ENCODE measurements around the gene PSPH.
"Not testable (repeated sequence)": the region's sequence is repeated elsewhere in the genome, so short reads cannot be mapped to it uniquely, and the experiment has no call there.

Gene PSPH

DNA sequence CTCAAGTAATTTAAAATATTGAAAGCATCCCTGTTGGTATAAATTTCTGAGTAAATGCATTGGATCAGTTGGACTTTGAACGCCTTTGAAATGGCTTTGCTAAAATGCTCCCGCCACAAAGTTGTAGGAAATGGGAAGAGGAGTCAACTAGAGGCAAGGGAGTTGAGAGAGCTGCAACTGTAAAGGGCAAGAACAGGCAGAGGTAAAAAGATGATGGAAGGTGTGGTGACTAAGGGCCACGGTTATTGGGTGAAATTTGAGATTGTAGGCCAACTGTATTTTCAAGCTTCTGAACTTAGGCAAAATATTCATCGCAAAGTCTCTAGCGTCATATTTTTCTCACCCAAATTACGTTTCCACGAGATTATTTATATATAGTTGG is 12.2 kb upstream of the PSPH start:
- no peak for DNase-seq (ENCODE audit: low read depth in 2 of 2)

DNA sequence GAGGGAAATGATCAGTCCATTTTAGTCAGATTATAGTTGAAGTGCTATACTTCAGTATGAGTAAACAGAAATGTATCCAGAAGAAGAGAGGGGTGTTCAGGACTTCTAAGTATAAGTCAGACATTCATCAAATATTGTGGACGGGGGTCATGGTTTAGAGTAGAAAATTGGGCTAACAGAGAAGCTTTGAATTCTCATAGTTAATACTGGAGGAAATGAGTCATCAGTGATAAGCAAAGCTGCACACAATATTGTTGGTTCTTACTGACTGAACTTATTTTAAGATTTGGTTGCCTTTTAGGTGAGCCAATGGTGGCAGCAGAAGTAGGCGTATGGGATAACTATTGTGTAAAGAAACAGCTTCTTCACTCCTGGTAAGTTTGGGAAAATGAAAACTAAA is 11.1 kb upstream of the PSPH start:
- no peak for DNase-seq (ENCODE audit: low read depth in 2 of 2)

DNA sequence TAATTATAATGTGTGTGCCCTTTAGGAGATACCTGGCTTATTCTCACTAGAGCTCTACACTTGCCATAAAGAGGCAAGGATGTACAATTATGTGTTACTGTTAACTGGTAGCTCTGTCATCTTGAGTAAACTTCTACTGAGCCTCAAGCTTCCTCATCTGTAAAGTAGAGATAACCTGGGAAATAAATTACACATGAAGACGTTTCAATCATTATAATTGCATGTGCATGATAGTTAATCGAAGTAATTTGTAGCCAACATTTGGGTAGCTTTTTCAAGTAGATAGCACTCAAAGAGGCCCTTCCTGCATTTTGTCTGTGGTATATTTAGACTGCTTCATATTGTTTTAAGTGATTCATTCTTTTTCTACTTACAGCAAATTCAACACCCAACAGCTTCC is 2.7 kb upstream of the PSPH start:
- no peak for DNase-seq (ENCODE audit: low read depth in 2 of 2)

DNA sequence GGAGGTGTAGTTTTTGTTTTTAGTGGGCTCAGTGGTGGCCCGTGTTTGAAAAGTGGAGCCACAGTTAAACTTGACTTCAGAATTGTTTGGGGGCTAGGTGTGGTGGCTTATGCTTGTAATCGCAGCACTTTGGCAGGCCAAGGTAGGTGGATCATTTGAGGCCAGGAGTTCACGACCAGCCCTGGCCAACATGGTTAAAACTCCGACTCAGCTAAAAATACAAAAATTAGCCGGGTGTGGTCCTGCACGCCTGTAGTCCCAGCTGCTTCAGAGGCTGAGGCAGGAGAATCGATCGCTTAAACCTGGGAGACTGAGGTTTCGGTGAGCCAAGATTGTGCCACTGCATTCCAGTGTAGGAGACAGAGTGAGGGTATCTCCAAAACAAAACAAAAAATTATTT is 2.1 kb upstream of the PSPH start:
- no peak for DNase-seq (ENCODE audit: low read depth in 2 of 2)

DNA sequence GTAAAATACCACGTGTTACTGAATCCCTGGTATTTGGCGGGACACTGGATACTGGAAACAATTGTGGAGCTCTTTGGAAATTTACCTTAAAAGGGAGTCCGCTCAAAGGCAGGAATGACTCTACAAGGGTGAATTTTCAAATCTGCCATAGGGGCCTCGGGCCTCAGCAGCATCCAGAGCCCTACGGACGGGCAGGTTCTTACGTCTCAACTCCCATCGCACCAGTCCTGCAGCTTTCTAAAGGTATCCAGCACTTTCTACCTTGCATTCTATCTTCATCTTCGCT is 248 bp downstream of the PSPH start:
- DNase-seq (ENCODE audit: low read depth in 2 of 2): no peak

DNA sequence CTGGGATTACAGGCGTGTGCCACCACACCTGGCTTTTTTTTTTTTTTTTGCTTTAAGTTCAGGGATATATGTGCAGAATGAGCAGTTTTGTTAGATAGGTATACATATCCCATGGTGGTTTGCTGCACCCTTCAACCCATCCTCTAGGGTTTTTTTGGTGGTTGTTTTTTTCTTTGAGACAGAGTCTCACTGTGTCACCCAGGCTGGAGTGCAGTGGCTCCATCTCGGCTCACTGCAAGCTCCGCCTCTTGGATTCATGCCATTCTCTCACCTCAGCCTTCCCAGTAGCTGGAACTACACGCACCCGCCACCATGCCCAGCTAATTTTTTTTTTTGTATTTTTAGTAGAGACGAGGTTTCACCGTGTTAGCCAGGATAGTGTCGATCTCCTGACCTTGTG is 2.5 kb downstream of the PSPH start:
- DNase-seq (ENCODE audit: low read depth in 2 of 2): not testable (repeated sequence)

DNA sequence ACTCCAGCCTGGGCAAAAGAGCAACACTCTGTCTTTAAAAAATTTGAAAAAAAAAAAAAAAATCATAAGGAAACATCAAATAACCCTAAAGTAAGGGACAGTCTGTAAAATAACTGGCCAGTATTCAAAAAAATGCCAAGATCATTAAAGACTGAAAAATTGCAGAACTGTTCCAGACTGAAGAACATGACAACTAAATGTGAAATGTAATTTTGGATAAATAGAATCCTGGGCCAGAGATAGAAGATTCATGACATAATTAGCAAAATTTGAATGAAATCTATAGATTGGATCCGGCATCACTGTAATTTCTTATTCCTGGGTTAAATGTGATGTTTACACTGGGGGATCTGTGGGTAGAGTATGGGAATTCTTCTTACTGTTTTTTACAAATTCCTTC is 3.0 kb downstream of the PSPH start:
- no peak for DNase-seq (ENCODE audit: low read depth in 2 of 2)

DNA sequence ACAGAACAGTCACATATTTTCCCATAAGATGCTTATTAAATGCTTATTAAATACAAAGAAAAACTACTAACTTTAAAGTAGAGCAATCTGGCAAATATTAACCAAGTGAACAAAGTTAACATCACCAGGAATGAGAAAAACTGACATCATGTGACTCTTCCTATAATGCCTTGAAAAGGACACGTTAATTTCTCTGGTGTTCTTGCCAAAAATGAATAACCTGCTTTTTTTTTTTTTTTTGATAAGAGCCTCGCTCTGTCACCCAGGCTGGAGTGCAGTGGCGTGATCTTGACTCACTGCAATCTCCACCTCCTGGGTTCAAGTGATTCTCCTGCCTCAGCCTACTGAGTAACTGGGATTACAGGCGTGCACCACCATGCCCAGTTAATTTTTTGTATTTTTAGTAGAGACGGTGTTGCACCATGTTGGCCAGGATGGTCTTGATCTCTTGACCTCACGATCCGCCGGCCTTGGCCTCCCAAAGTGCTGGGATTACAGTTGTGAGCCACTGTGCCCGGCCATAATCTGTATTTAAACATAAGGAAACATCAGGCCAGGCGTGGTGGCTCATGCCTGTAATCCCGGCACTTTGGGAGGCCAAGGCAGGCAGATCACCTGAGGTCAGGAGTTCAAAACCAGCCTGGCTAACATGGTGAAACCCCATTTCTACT is 3.7 kb downstream of the PSPH start:
- not testable (repeated sequence) for DNase-seq (ENCODE audit: low read depth in 2 of 2)

DNA sequence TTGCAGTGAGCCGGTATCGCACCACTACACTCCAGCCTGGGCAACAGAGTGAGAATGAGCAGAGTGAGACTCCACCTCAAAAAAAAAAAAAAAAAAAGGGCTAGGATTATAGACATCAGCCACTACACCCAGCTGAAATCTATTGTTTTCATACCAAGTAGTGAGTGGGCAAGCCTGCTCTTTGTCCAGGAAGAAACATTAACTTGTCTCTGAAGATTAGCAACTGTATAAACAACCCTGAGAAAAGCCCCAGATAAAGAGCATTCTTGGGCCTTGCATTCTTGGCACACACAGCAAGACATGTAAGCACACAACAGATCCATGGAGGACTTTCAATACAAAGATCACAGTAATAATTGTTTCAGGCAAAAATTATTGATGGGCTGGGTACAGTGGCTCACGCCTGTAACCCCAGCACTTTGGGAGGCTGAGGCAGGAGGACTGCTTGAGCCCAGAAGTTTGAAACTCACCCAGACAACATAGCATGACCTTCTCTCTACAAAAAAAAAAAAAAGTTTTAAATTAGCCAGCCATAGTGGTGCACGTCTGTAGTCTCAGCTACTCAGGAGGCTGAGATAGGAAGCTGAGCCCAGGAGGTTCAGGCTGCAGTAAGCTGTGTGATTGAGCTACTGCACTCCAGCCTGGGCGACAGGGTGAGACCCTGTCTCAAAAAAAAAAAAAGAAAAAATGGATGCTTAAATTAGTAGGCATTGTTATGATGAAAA is 4.4 kb downstream of the PSPH start:
- no peak for DNase-seq (ENCODE audit: low read depth in 2 of 2)

DNA sequence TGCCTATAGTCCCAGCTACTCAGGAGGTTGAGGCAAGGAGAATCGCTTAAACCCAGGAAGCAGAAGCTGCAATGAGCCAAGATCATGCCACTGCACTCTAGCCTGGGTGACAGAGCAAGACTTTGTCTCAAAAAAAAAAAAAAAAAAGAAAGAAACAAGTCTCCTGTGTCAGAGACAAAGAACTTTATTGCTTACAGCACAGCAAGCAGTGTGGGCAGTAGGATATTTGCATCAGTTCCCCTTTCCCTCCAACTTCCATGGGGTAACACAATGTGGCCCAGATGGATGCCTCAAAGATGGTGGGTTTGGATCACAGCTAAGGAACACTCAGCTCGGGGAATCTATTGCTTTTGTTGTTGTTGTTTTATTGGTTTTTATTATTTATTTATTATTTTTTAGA is 5.5 kb downstream of the PSPH start:
- DNase-seq (ENCODE audit: low read depth in 2 of 2): not testable (repeated sequence)

DNA sequence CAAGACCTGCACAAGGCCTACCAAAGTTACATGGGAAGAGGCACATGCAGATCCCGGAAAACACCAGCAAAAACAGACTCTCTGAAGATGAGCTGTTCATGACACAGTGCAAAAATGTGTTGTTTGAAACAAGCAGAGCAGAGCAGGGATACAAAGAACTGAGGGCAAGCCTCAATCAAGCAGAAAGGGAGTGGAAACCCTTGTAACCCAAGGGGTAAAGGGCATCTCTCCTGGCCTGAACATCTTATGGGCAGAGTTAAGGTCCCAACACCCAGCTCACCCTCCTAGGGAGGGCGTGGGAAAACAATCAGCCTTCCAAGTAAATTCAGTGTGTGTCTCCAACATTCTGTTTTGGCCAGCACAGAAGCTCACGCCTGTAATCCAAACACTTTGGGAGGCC is 10.5 kb downstream of the PSPH start:
- no peak for DNase-seq (ENCODE audit: low read depth in 2 of 2)

DNA sequence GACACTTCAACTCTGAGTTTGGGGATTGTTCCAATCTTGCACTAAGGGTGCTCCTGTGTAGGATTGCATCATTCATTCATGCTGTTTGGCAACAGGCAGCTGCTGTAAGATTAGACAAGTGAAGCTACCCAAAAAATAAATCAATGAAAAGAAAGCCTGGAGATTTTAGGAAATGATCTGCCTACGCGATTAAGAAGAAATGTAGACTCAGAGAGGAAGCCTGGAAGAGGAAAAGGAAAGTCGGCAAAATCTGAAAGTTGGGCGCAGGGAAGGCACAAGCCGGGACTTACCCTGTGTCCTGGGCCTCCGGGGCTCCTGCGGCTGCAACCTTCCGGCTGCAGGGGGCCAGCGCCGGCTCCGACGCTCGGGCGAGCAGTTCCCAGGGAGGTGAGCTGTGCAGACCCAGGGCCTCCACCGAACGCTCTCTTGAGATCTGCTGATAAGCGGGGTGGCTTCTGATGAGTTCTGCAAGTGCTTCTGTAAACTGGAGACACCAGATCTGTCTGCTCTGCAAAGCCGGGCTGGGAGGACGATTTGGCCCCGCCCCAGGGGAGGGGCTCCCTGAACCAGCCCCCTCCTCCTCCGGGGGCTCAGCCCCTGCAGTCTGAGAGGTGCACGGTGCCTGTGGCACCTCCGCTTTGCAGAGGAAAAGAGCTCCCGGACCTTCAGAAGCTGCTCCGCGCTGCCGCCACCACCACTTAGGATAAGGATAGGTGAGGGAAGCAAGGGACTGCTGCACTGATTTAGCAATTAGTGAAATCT is 17.4 kb downstream of the PSPH start:
- DNase-seq (ENCODE audit: low read depth in 2 of 2): peak; percentile 40 to 66

DNA sequence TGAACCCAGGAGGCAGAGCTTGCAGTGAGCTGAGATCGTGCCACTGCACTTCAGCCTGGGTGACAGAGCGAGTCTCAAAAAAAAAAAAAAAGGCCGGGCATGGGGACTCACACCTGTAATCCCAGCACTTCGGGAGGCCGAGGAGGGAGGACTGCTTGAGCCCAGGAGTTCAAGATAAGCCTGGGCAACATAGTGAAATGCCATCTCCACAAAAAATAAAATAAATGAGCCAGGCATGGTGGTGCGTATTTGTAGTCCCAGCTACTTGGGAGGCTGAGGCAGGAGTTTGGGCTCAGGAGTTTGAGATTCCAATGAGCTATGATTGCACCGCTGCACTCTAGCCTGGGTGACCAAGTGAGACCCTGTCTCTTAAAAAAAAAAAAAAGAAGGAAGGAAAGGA is 18.7 kb downstream of the PSPH start:
- not testable (repeated sequence) for DNase-seq (ENCODE audit: low read depth in 2 of 2)

DNA sequence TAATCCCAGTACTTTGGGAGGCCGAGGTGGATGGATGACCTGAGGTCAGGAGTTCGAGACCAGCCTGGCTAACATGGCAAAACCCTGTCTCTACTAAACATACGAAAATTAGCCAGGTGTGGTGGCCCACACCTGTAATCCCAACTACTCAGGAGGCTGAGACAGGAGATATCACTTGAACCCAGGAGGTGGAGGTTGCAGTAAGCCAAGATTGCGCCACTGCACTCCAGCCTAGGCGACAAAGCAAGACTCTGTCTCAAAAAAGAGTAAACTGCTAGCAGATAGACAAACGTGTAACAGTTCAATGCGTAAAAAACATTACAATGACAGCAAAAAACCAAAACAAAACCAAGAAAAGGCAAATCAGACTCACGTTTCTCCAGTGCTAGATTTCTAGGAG is 19.7 kb downstream of the PSPH start:
- not testable (repeated sequence) for DNase-seq (ENCODE audit: low read depth in 2 of 2)

DNA sequence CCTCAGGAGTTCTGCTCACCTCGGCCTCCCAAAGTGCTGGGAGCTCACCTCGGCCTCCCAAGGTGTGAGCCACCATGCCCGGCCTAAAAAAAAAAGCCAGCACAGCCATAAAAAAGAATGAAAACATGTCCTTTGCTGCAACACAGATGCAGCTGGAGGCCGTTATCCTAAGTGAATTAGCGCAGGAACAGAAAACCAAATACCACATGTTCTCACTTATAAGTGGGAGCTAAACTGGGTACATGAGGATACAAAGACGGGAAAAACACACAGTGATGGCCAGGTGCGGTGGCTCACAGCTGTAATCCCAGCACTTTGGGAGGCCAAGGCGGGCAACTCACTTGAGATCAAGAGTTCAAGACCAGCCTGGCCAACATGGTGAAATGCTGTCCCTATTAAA is 20.9 kb downstream of the PSPH start:
- DNase-seq (ENCODE audit: low read depth in 2 of 2): no peak

DNA sequence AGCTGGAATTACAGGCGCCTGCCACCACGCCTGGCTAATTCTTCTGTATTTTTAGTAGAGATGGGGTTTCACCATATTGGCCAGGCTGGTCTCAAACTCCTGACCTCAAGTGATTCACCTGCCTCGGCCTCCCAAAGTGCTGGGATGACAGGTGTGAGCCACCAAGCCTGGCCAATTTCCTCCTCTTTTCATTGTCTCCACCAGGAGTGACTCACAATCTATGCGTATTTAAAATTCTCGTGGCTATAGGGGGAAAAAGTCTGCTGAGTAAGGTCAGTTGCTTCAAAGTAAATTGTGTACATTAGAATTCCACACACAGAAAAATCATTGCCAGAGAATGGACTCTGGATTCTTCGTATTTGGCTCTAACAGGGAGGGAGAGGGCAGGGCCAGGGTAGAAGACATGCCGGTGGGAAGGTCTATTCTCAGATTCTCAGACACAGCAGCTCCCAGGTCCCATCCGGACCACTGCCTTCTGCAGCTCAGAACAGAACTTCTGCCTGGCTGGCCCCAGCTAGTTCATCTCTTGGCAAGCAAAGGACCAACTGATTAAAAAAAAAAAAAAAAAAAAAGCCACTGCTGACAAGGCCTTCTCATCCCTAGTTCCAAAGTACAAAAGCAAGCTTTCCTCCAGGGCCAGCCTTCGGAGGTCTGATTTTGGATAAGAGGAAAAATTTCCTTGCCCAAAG is 22.2 kb downstream of the PSPH start:
- no peak for DNase-seq (ENCODE audit: low read depth in 2 of 2)

DNA sequence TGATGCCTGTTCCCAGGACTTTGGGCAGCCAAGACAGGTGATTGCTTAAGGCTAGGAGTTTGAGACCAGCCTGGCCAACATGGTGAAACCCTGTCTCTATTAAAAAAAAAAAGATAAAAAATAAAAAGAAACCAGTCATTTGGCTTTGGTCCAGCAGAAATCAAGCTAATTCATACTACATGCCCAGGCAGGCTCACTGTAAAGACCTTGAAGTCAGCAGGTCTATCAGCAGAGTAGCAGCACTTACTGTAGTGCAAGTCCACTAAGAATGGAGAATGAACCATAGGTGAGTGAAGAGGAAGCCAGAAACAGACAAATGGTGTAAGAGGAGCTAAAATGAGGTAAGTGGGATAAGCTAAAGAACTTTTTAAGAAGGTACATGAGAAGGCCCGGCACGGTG is 24.7 kb downstream of the PSPH start:
- DNase-seq (ENCODE audit: low read depth in 2 of 2): no peak

DNA sequence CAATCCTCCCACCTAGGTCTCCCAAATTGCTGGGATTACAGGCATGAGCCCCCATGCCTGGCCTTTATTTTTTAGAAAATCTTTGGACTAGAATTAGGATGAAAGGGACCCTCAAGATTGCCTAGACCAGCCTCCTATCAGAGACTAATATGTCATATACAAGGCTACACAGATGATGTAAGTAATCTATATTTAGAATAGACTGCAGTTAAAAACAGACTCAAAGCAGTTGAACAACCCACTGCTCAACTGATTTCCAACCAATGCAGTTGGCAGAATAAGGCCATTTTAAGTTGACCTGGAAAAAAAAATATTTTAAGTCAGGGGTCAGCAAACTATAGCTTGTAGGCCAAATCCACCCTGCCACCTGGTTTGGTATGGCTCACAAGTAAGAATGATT is 27.7 kb downstream of the PSPH start:
- DNase-seq (ENCODE audit: low read depth in 2 of 2): no peak

DNA sequence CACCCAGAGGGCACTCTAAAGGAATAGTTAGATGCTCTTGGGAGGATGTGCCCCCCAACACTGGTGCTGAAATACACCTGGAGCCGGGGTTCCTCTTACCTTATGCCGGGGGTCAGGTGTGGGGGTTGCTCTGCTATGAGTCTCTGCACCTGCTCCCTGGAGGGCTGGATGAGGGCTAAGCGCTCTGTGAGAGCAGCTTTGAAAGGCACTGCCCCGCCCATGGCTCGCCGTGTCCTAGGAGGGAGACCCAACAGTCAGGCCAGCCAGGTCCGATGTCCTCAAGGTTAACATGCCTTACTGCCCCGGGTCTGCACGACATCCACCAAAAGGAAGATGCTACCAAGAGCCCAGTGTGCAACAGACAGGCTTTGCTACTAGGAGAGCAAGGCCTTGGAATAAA is 31.7 kb downstream of the PSPH start:
- DNase-seq (ENCODE audit: low read depth in 2 of 2): no peak

DNA sequence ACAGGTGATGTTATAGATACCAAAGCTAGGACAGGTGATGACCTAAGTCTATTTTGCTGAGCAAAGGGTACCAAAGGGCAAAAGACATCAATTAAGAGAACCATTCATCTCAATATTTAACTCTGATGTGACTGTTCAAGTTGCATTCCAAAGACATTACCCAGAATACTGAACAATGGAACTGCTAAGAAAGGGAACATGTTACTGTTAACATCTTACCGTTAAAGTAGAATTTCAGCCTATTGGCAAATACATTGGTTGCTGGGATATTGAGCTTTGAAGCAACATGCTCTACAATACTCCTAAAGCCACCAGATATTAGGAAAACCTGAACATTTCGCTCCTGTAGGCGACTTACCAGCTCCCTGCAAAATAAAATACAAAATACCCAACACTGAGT is 34.2 kb downstream of the PSPH start:
- not testable (repeated sequence) for DNase-seq (ENCODE audit: low read depth in 2 of 2)

DNA sequence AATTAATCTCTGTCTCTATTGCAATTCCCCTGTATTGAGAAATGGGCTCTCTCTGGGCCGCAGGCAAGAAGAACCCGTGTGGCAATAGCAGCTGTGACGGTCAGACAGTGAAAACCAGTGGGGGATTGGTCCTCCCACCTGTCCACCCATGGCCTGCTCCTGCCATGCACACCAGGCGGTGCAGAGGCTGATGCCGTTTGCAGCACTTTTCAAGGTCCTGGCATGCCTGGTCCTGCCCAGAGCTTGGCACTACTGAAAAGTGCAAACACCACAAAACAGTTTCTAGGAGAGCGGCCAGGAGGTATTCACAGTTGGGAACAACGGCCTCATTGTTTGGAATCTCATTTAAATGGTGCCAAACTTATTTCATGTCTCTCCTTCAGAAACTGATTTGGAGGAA is 41.5 kb downstream of the PSPH start:
- no peak for DNase-seq (ENCODE audit: low read depth in 2 of 2)

DNA sequence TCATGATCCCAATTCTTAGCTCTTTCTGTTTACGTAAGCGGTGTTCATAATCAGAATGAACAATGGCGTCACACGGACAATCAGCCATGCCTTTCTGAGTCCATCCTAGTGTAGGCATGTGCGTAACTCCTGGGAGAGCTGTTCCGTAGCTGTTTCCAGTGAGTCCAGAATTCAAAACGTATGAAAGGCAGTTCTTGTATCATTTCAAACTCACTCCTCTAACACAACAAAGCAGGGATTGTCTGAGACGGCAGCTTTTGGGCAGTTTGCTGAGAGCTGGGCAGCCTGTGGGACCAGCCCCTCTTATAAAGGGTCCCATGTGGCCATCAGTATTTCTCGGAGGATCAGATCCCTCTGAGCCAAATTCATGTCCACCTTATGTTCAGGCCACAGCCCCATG is 43.4 kb downstream of the PSPH start:
- DNase-seq (ENCODE audit: low read depth in 2 of 2): no peak

DNA sequence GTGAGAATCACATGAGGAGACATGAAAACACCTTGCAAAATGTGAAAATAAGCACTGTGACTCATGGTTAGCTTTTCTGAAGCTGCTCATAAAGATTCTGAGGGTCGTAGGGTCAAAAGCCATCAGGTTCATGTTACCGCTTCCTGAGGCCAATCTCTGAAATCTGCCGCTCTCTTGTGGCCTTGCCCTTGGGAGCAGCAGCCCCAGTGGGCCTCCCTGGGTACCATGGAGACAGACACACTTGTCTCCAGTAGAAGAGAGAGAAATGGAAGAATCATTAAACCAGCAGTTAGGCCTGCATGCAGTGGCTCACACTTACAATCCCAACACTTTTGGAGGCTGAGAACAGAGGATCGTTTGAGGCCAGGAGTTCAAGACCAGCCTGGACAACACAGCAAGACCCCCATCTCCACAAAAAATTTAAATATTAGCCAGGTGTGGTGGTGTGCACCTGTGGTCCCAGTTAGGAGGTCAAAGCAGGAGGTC is 44.0 kb downstream of the PSPH start:
- no peak for DNase-seq (ENCODE audit: low read depth in 2 of 2)

Measured in stimulated activated CD8-positive, alpha-beta memory T cell treated with anti-CD3 and anti-CD28 coated beads, Interleukin-2, amount 100 ng/mL, for 48 hours (primary cell).